Measurements from ENCODE around the gene DDIT4.

DDIT4 gene

DNA sequence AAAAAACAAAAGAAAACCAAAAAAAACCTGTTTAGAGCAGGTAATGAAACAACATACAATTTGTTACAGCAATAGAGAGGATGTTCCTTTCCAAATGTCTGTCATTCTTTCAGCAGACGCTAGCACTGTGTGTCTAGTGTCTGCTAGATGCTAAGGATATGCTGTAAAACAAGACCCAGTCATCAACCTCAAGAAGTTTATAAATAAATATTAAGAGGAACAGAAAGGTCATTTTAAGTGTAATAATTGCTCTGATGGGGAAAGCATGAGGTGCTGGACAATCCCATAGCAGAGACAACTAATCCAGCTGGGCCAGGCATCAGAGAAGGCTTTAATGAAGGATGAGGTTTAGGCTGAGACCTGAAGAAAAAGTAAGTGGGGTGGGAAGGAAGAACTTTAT is 34.3 kb upstream of the DDIT4 start:
- Histone ChIP-seq H3K27me3 (no peaks in the 10 kb centered on the region), H3K9me3 (no peaks in the 10 kb centered on the region), H3K36me3 (peaks cover 33% of the 10 kb centered on the region), H3K27ac (no peak overlapping the region), H3K4me1 (ENCODE audit: control insufficient read depth in 1 of 2, insufficient read depth in 1 of 2, low read depth in 1 of 2, low read length in 1 of 2) (no peaks in the 10 kb centered on the region), H3K4me3 (ENCODE audit: low read depth in 1 of 2, low read length in 1 of 2) (no peak overlapping the region)
- TF ChIP-seq, protein P1, sequence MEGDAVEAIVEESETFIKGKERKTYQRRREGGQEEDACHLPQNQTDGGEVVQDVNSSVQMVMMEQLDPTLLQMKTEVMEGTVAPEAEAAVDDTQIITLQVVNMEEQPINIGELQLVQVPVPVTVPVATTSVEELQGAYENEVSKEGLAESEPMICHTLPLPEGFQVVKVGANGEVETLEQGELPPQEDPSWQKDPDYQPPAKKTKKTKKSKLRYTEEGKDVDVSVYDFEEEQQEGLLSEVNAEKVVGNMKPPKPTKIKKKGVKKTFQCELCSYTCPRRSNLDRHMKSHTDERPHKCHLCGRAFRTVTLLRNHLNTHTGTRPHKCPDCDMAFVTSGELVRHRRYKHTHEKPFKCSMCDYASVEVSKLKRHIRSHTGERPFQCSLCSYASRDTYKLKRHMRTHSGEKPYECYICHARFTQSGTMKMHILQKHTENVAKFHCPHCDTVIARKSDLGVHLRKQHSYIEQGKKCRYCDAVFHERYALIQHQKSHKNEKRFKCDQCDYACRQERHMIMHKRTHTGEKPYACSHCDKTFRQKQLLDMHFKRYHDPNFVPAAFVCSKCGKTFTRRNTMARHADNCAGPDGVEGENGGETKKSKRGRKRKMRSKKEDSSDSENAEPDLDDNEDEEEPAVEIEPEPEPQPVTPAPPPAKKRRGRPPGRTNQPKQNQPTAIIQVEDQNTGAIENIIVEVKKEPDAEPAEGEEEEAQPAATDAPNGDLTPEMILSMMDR (IDR thresholded peaks at IDR 0.05), result no peak

DNA sequence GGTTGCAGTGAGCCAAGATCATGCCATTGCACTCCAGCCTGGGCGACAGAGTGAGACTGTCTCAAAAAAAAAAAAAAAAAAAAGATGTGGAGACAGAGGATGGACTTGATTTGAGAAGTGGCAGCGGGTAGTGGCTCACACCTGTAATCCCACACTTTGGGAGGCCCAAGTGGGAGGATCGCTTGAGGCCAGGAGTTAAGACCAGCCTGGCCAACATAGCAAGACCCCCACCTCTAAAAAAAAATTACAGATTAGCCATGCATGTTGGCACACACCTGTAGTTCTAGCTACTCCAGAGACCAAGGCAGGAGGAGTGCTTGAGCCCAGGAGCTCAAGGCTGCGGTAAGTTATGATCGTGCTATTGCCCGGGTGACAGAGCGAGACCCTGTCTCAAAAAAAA is 33.4 kb upstream of the DDIT4 start:
- H3K27ac ChIP-seq, result no peak overlapping the region
- TF ChIP-seq, protein P1 (IDR thresholded peaks at IDR 0.05), result no peak
- H3K27me3 ChIP-seq, result no peaks in the 10 kb centered on the region
- no peaks in the 10 kb centered on the region for H3K4me1 ChIP-seq (ENCODE audit: control insufficient read depth in 1 of 2, insufficient read depth in 1 of 2, low read depth in 1 of 2, low read length in 1 of 2)
- H3K36me3 ChIP-seq, result peaks cover 24% of the 10 kb centered on the region
- H3K9me3 ChIP-seq, result no peaks in the 10 kb centered on the region
- no peak overlapping the region for H3K4me3 ChIP-seq (ENCODE audit: low read depth in 1 of 2, low read length in 1 of 2)

DNA sequence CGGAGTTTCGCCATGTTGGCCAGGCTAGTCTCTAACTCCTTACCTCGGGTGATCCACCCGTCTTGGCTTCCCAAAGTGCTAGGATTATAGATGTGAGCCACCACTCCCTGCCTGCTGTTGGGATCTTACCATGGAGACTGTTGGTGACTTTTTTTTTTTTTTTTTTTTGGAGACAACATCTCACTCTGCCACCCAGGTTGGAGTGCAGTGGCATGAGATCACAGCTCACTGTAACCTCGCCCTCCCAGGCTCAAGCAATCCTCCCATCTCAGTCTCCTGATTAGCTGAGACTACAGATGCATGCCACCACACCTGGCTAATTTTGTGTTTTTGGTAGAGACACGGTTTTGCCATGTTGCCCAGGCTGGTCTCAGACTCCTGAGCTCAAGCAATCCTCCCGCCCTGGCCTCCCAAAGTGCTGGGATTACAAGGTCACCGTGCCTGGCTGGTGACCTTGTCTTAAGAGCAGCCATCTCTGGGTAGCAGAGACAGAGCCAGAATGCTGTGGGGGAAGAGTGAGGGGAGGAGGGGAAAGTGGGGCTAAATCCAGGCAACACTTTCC is 32.0 kb upstream of the DDIT4 start:
- Histone ChIP-seq H3K4me3 (ENCODE audit: low read depth in 1 of 2, low read length in 1 of 2) (no peak overlapping the region), H3K27ac (no peak overlapping the region), H3K27me3 (no peaks in the 10 kb centered on the region), H3K9me3 (no peaks in the 10 kb centered on the region), H3K4me1 (ENCODE audit: control insufficient read depth in 1 of 2, insufficient read depth in 1 of 2, low read depth in 1 of 2, low read length in 1 of 2) (no peaks in the 10 kb centered on the region), H3K36me3 (peaks cover 10% of the 10 kb centered on the region)
- TF ChIP-seq, protein P1 (IDR thresholded peaks at IDR 0.05), result no peak

DNA sequence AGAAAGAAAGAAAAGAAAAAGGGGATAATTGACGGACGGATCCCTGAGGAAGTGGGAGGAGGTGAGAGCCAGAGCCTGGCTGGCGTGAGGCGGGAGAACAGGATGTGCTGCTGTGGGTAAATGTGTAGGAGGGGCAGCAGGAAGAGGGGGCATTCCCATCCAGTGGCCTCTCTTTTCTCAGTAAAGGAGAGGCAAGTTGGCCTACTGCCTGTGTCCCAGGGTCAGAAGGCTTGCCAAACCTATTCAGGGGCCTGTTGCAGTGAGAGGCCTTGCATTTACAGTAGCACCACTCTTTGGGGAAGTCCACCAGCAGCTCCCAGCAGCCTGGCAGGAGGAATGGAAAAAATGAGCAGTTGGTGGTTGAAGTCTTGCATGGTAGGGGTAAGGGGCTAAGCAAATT is 31.0 kb upstream of the DDIT4 start:
- no peaks in the 10 kb centered on the region for H3K27me3 ChIP-seq
- no peak overlapping the region for H3K27ac ChIP-seq
- no peaks in the 10 kb centered on the region for H3K4me1 ChIP-seq (ENCODE audit: control insufficient read depth in 1 of 2, insufficient read depth in 1 of 2, low read depth in 1 of 2, low read length in 1 of 2)
- peaks cover 5% of the 10 kb centered on the region for H3K36me3 ChIP-seq
- TF ChIP-seq, protein P1 (IDR thresholded peaks at IDR 0.05), result no peak
- no peaks in the 10 kb centered on the region for H3K9me3 ChIP-seq
- H3K4me3 ChIP-seq (ENCODE audit: low read depth in 1 of 2, low read length in 1 of 2), result no peak overlapping the region

DNA sequence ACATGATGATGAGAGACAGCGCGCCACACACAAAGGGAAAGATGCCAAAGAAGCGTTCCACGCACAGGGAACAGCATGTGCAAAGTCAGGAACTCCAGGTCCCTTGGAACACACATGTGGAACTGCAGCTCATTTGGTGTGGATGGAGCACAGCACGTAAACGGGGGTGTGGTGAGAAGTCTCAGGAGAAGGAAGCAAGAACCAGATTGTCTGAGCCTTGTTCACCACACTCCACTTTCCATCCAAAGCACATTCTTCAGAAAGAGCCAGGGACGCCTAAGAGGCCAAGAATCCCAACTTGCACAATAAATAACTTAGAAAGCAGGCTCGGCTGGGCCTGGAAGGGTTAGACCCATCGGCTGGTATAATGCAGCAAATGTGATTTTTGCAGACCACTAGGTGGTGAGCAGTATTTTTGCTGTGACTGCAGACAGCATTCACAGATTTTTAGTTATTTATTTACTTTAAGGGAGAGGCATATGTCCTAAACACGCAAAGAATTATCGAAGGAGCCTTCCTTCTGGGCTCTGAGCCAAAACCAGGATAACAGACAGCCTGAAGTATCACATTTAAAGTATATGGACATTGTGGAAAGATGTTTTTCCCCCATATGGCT is 29.8 kb upstream of the DDIT4 start:
- Histone ChIP-seq H3K9me3 (no peaks in the 10 kb centered on the region), H3K36me3 (no peaks in the 10 kb centered on the region), H3K27ac (no peak overlapping the region), H3K4me1 (ENCODE audit: control insufficient read depth in 1 of 2, insufficient read depth in 1 of 2, low read depth in 1 of 2, low read length in 1 of 2) (peaks cover 10% of the 10 kb centered on the region in 2 experiments), H3K4me3 (ENCODE audit: low read depth in 1 of 2, low read length in 1 of 2) (no peak overlapping the region), H3K27me3 (no peaks in the 10 kb centered on the region)
- TF ChIP-seq, protein P1 (IDR thresholded peaks at IDR 0.05), result no peak
